HepG2 (cell line): ENCODE measurements around the gene BAHCC1. TPM values are rescaled to one million over a fixed set of nuclear protein-coding genes. Genes with fewer than 3 reads are reported as not detected.

ENCODE experiments used
- ARHGAP35 ChIP-seq: sonication (generic); formaldehyde crosslinking; IDR thresholded peaks from 2 replicates; pipeline ENCODE4 v1.9.0; 2022; ENCODE audit warnings: mild to moderate bottlenecking, inconsistent platforms, moderate library complexity, missing genetic modification reagents, borderline replicate concordance
- CBX5 ChIP-seq: sonication (generic); formaldehyde crosslinking; IDR thresholded peaks from 2 replicates; pipeline ENCODE4 v1.4.0; 2020; ENCODE audit warnings: missing genetic modification reagents, borderline replicate concordance
- DPF2 ChIP-seq: sonication (generic); formaldehyde crosslinking; IDR thresholded peaks from 2 replicates; pipeline ENCODE4 v1.4.0; 2020; ENCODE audit warnings: mild to moderate bottlenecking, low read depth, missing genetic modification reagents, borderline replicate concordance
- DR1 ChIP-seq: sonication (generic); formaldehyde crosslinking; IDR thresholded peaks from 2 replicates; pipeline ENCODE4 v1.8.0; 2021; ENCODE audit warnings: mild to moderate bottlenecking, missing genetic modification reagents, inconsistent platforms
- ETV6 ChIP-seq: sonication (generic); formaldehyde crosslinking; conservative IDR thresholded peaks from 2 replicates; pipeline ENCODE4 v1.4.0; 2020; ENCODE audit warnings: missing genetic modification reagents
- GABPA ChIP-seq, 2 experiments: IDR thresholded peaks; 2 replicates each; pipeline ENCODE4 v1.6.1; 2011 to 2016; ENCODE audit warnings: low read depth in 2 of 2, low read length in 1 of 2, missing biosample characterization in 1 of 2, missing genetic modification characterization in 1 of 2
- MZF1 ChIP-seq: sonication (generic); formaldehyde crosslinking; IDR thresholded peaks from 2 replicates; pipeline ENCODE4 v1.8.1; 2023; ENCODE audit warnings: mild to moderate bottlenecking, missing genetic modification reagents, borderline replicate concordance
- NR2F1 ChIP-seq, 2 experiments: fragments of 450-650 bp in 1 of 2; formaldehyde crosslinking in 1 of 2; IDR thresholded peaks; 2 replicates each; pipeline versions ENCODE4 v1.5.0 to v1.6.1; 2016 to 2020; ENCODE audit warnings: mild to moderate bottlenecking in 1 of 2, missing compliant biosample characterization in 1 of 2, missing genetic modification reagents in 1 of 2, moderate library complexity in 1 of 2
- PHF21A ChIP-seq: sonication (generic); formaldehyde crosslinking; IDR thresholded peaks from 2 replicates; pipeline ENCODE4 v1.5.0; 2020; ENCODE audit warnings: mild to moderate bottlenecking, missing genetic modification reagents
- RARG ChIP-seq: sonication (generic); formaldehyde crosslinking; IDR thresholded peaks from 2 replicates; pipeline ENCODE4 v1.4.0; 2020; ENCODE audit warnings: low read depth, mild to moderate bottlenecking, missing genetic modification reagents
- SMAD9 ChIP-seq: sonication (generic); formaldehyde crosslinking; IDR thresholded peaks from 2 replicates; pipeline ENCODE4 v1.5.1; 2020; ENCODE audit warnings: mild to moderate bottlenecking, missing genetic modification reagents
- TCF7L2 ChIP-seq: IDR thresholded peaks from 2 replicates; pipeline ENCODE4 v1.6.1; 2011; ENCODE audit warnings: mild to moderate bottlenecking, low read depth, low read length, moderate library complexity
- ZKSCAN8 ChIP-seq: IDR thresholded peaks from 2 replicates; pipeline ENCODE4 v1.6.1; 2016; ENCODE audit warnings: borderline replicate concordance, missing genetic modification reagents, missing compliant biosample characterization
- ZNF205 ChIP-seq: IDR thresholded peaks from 2 replicates; pipeline ENCODE4 v1.6.1; 2018; ENCODE audit warnings: missing biosample characterization, missing genetic modification reagents
- ZNF232 ChIP-seq: sonication (generic); formaldehyde crosslinking; IDR thresholded peaks from 2 replicates; pipeline ENCODE4 v1.4.0; 2020; ENCODE audit warnings: missing genetic modification reagents, borderline replicate concordance
- ZNF44 ChIP-seq: sonication (generic); formaldehyde crosslinking; IDR thresholded peaks from 2 replicates; pipeline ENCODE4 v1.5.1; 2020; ENCODE audit warnings: mild to moderate bottlenecking, missing genetic modification reagents
- ZNF549 ChIP-seq: sonication (generic); formaldehyde crosslinking; IDR thresholded peaks from 2 replicates; pipeline ENCODE4 v1.5.0; 2020; ENCODE audit warnings: missing genetic modification reagents
- ZNF550 ChIP-seq: sonication (generic); formaldehyde crosslinking; IDR thresholded peaks from 2 replicates; pipeline ENCODE4 v1.4.0; 2020; ENCODE audit warnings: mild to moderate bottlenecking, missing genetic modification reagents, borderline replicate concordance
- ZNF816 ChIP-seq: sonication (generic); formaldehyde crosslinking; IDR thresholded peaks from 2 replicates; pipeline ENCODE4 v1.8.0; 2022; ENCODE audit warnings: missing genetic modification reagents, mild to moderate bottlenecking, borderline replicate concordance
- ZNF891 ChIP-seq: sonication (generic); formaldehyde crosslinking; IDR thresholded peaks from 2 replicates; pipeline ENCODE4 v1.5.0; 2020; ENCODE audit warnings: mild to moderate bottlenecking, missing genetic modification reagents
- polyA plus RNA-seq, 8 experiments: library from polyadenylated mRNA; depleted of rRNA in 3 of 8; stranded (reverse) in 7 of 8; unstranded in 1 of 8; fragments of >200 nt; fragmentation: Illumina TruSeq in 4 of 8; extraction: Trizol in 4 of 8; gene quantifications; 2 replicates each; pipeline versions ENCODE4 v1.2.1 to v1.2.3, GENCODE V29; 2011 to 2016; ENCODE audit warnings: low read depth in 4 of 8, missing spikeins in 1 of 8, mixed read lengths in 1 of 8; ENCODE audit not compliant: insufficient read depth in 1 of 8
- total RNA-seq, 5 experiments: library from RNA; depleted of rRNA; stranded (reverse); fragments of >200 nt; fragmentation: Illumina TruSeq; extraction: Trizol; gene quantifications; 2 replicates each; pipeline ENCODE4 v1.2.3, GENCODE V29; 2016; ENCODE audit warnings: low read depth in 1 of 5
- TF ChIP-seq, protein P1 (sequence below): sonication (generic); formaldehyde crosslinking; IDR thresholded peaks from 2 replicates; pipeline ENCODE4 v1.4.0; 2020; ENCODE audit warnings: missing genetic modification reagents, mild to moderate bottlenecking, borderline replicate concordance
- TF ChIP-seq, protein P2 (sequence below): sonication (generic); formaldehyde crosslinking; conservative IDR thresholded peaks from 2 replicates; pipeline ENCODE4 v1.4.0; 2020; ENCODE audit warnings: missing genetic modification reagents
- TF ChIP-seq, protein P3 (sequence below): sonication (generic); formaldehyde crosslinking; IDR thresholded peaks from 2 replicates; pipeline ENCODE4 v1.4.0; 2020; ENCODE audit warnings: missing genetic modification reagents

BAHCC1 gene
- total and polyA plus RNA-seq, 2 of the 13 experiments (the other 11 are each of a cell fraction or from before 2014, with no cell fraction given) = 1.4 to 1.7 TPM

DNA sequence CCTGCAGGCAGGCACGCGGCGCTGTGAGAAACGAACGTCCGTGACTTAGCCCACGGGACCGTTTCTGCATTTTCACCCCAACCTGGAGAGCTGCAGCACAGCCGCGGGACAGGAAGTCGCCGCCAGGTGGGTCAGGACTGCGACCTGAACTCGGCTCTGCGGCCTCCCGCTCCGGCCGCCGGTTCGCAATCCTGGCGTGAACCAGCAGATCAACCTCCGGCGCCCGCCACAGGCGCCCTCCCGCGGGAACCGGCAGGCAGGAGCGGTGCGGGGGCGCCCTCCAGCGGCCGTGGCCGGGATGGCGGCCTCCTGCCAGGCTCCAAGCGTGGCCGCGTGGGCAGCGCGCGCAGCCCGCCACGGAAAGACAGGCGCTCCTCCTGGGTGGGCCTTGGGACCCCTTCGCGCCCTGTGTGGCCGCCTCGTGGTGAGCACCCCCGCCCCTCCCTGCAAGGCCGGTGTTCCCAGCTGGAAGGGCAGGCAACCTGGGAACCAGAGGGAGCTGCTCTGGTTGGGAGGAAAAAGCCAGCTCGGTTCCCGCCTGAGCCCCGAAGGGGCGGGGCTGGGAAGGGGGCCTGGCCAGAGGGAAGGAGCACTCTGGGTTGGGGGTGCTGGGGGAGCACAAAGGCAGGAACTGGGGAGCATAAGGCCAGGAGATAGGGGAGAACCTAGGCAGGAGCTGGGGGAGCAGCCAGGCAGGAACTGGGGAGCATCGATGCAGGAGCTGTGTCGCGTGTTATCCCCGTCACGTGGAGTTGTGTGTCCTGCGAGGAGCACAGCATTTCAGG is 89.1 kb downstream of the BAHCC1 start (continued):
- TF ChIP-seq, protein P1, sequence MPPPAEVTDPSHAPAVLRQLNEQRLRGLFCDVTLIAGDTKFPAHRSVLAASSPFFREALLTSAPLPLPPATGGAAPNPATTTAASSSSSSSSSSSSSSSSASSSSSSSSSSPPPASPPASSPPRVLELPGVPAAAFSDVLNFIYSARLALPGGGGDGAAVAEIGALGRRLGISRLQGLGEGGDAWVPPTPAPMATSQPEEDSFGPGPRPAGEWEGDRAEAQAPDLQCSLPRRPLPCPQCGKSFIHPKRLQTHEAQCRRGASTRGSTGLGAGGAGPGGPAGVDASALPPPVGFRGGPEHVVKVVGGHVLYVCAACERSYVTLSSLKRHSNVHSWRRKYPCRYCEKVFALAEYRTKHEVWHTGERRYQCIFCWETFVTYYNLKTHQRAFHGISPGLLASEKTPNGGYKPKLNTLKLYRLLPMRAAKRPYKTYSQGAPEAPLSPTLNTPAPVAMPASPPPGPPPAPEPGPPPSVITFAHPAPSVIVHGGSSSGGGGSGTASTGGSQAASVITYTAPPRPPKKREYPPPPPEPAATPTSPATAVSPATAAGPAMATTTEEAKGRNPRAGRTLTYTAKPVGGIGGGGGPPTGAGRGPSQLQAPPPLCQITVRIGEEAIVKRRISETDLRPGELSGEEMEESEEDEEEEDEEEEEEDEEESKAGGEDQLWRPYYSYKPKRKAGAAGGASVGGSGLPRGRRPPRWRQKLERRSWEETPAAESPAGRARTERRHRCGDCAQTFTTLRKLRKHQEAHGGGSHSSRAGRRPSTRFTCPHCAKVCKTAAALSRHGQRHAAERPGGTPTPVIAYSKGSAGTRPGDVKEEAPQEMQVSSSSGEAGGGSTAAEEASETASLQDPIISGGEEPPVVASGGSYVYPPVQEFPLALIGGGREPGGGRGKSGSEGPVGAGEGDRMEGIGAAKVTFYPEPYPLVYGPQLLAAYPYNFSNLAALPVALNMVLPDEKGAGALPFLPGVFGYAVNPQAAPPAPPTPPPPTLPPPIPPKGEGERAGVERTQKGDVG = no peak; the same call in none of the 2 replicates
- no peak; the same call in 1 of the 2 replicates for TF ChIP-seq ZNF891
- TF ChIP-seq ZNF44 (CRISPR knock-in tag) = 0 out of 2 replicates have a peak, but pooled peaks have one; percentile 24
- TF ChIP-seq ETV6 (CRISPR knock-in tag) = no peak; the same call in 1 of the 2 replicates
- TF ChIP-seq, protein P2, sequence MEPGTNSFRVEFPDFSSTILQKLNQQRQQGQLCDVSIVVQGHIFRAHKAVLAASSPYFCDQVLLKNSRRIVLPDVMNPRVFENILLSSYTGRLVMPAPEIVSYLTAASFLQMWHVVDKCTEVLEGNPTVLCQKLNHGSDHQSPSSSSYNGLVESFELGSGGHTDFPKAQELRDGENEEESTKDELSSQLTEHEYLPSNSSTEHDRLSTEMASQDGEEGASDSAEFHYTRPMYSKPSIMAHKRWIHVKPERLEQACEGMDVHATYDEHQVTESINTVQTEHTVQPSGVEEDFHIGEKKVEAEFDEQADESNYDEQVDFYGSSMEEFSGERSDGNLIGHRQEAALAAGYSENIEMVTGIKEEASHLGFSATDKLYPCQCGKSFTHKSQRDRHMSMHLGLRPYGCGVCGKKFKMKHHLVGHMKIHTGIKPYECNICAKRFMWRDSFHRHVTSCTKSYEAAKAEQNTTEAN = no peak; the same call in 1 of the 2 replicates
- TF ChIP-seq, protein P3, sequence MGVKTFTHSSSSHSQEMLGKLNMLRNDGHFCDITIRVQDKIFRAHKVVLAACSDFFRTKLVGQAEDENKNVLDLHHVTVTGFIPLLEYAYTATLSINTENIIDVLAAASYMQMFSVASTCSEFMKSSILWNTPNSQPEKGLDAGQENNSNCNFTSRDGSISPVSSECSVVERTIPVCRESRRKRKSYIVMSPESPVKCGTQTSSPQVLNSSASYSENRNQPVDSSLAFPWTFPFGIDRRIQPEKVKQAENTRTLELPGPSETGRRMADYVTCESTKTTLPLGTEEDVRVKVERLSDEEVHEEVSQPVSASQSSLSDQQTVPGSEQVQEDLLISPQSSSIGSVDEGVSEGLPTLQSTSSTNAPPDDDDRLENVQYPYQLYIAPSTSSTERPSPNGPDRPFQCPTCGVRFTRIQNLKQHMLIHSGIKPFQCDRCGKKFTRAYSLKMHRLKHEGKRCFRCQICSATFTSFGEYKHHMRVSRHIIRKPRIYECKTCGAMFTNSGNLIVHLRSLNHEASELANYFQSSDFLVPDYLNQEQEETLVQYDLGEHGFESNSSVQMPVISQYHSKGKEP (CRISPR knock-in tag) = no peak
- peak; percentile 22; the same call in 1 of the 2 replicates for TF ChIP-seq ZNF232
- TF ChIP-seq PHF21A = peak; percentile 74; the same call in 1 of the 2 replicates
- TF ChIP-seq DR1 (CRISPR knock-in tag) = no peak
- 0 out of 2 replicates have a peak, but pooled peaks have one; percentile 32 for TF ChIP-seq ZNF550 (CRISPR knock-in tag)
- TF ChIP-seq ZNF205 (CRISPR knock-in tag) = no peak
- no peak for TF ChIP-seq TCF7L2
- peak; percentile 60 for TF ChIP-seq CBX5
- TF ChIP-seq ZNF549 (CRISPR knock-in tag) = no peak
- no peak for TF ChIP-seq NR2F1 (CRISPR knock-in tag; IDR thresholded peaks at IDR 0.05)
- TF ChIP-seq MZF1 (CRISPR knock-in tag) = no peak
- TF ChIP-seq SMAD9 (CRISPR knock-in tag) = no peak
- TF ChIP-seq ZNF816 = no peak
- TF ChIP-seq RARG (CRISPR knock-in tag) = no peak
- TF ChIP-seq ARHGAP35 (CRISPR knock-in tag) = no peak; the same call in 1 of the 2 replicates
- TF ChIP-seq GABPA (IDR thresholded peaks at IDR 0.05; ENCODE audit: low read depth, low read length) = no peak
- no peak for TF ChIP-seq GABPA (CRISPR knock-in tag; IDR thresholded peaks at IDR 0.05; ENCODE audit: low read depth)
- 0 out of 2 replicates have a peak, but pooled peaks have one; percentile 44 for TF ChIP-seq DPF2 (CRISPR knock-in tag)
- no peak for TF ChIP-seq ZKSCAN8 (CRISPR knock-in tag)
